Measurements from ENCODE around the gene SHROOM1.
A peak's percentile ranks its signal among the peaks of the same experiment; 100 is the strongest.

Gene SHROOM1

DNA sequence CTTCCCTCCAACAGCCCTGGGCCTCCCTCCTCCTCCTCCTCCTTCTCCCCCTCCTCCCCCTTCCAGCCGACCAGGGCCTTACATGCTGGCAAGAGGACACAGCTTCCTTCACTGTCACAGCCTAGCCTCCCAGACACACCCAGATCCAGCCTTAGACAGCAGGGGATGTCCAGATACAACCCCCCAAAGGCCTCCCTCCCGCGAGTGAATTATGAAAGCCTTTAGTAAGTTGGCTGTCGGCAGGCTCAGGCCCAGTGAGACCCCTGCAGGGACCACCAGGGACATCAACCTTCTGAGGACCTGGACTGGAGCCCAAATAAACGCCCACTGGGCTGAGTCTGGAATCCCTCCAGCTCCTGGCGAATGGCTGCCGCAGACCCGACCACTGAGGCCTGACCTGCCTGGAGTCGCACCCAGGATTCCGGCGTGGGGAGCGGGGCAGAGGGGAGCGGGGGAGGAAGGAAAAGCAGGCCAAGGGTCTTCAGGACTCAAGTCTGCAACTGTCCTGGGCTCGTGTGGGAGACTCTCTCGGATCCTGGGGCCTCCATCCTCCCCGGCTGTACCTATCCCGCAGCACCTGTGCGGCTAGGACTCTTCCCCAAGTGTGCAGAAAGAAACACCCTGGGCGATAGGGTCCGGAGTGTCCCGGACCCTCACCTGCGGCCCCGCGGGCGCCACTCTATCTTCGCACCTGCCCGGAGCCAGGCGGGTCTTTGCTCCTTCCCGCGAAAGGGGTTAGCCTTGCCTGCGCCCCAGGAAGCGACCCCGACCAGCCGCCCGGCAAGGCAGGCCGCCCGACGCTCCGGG lies 54.1 kb downstream of the SHROOM1 start:
- DNase-seq, result no peak

- no peak for DNase-seq
Measured at GRCh38 chr5:132775476-132775961, 54.9 kb downstream of the SHROOM1 start.

DNA sequence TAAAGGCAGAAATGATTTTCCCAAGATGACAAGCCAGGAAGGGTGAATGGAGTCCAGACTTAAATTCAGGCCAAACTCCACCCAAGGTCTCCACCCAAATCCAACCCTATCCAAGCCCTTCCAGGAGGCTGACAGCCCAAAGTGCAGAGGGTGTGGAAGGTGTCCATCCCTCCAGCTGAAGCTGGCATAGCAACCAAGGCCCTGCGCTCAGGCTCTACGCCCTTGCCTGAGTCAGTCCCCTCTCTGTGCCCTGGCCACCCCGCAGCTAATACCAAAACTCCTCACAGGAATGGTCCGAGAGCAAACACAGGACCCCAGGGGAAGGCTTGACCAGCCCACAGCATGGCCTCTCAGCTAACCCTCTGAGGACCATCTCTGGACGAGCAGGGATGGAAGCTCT lies 55.6 kb downstream of the SHROOM1 start:
- DNase-seq, result no peak

DNA sequence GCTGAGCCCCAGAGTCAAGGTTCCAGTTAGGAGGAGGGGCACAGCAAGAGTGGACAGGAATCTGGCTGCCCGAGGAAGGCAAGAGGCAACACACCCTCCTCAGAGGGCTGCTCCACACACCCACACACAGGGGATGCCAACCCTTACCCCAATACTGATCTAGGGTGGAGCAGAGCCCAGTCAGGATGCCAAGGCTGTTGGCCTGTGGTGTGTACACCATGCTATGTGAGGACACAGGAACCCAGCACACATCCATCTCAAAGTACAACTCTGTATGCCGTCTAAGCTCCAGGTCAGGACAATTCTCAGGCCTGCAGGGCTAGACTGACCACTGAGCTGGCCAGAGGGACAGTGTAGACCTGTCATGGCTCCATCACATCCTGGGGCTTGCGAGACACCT lies 56.0 kb downstream of the SHROOM1 start:
- no peak for DNase-seq

- DNase-seq, result peak; percentile 40
Measured at GRCh38 chr5:132773601-132774355, 56.7 kb downstream of the SHROOM1 start.

GRCh38 chr5:132773114-132773513 lies 57.3 kb downstream of the SHROOM1 start:
- no peak for DNase-seq

DNA sequence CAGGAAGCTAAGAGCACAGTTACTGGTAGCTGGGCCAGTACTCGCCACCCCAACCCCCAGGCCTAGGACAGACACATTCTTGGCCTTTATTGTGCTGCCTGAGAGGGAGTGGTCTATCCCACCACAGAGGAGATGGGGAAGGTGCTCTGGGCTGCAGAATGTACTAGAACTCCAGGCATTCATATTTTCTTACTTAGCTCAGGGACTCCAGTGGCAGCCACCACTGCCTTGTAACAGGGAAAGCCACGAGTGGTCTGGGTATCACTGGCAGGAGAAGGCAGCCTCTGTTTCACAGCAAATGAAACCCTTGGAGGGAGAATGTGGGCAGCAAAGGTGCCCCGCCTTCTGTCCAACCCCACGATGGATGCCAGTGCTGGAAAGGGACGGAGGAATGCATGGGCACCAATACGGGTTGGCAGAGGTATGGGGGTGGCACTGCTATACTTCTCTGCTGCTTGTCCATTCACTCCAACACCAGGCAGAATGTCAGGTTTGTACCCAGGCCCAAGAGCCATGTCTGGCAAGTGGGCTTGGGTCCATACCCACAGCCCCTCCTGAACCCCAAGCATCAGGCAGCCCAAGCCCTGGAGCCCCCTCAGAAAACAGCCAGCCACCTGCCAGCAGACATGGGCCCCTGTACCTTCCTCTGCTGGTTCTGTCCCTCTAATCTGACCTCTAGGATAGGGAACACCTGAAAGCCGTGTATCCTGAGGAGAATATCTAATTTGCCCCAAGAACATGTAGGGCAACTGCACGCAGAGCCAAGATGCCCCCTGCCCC lies 58.0 kb downstream of the SHROOM1 start:
- DNase-seq, result no peak
